Coronary artery (tissue), 2 donors: ENCODE results near the gene IKZF1.

Experiments used
- DNase-seq: peaks from one replicate; pipeline ENCODE4 v3.0.0-alpha.2; 2017; ENCODE audit warnings: low spot score
- H3K27ac ChIP-seq, 2 donors: fragments of 200-600 bp; sonication (generic); one replicate each; pipeline ENCODE4 v1.5.1; 2016 to 2019
- H3K4me3 ChIP-seq: fragments of 200-600 bp; sonication (generic); 2 replicates; pipeline ENCODE4 v1.5.1; 2016; ENCODE audit warnings: mild to moderate bottlenecking, moderate library complexity
- CTCF ChIP-seq: fragments of 200-600 bp; sonication (generic); IDR thresholded peaks from one replicate; pipeline ENCODE4 v1.5.1; 2019; ENCODE audit warnings: antibody characterized with exemption

IKZF1 gene

GRCh38 chr7:50427518-50427917 lies 123.0 kb downstream of the IKZF1 start:
- DNase-seq, result no peak
- Histone ChIP-seq H3K27ac (no peak overlapping the region), H3K4me3 (no peak overlapping the region)
- TF ChIP-seq CTCF, result no peak

GRCh38 chr7:50428911-50429310 lies 124.4 kb downstream of the IKZF1 start:
- H3K4me3 ChIP-seq, result no peak overlapping the region
- H3K27ac ChIP-seq, result no peak overlapping the region
- no peak for TF ChIP-seq CTCF
- DNase-seq, result no peak

- TF ChIP-seq CTCF, result no peak
- no peak overlapping the region for H3K4me3 ChIP-seq
- DNase-seq, result no peak
- H3K27ac ChIP-seq, result no peak overlapping the region
These were observed 126.8 kb downstream of the IKZF1 start for GRCh38 chr7:50431316-50431715.

GRCh38 chr7:50431722-50432305 lies 127.3 kb downstream of the IKZF1 start:
- no peak for DNase-seq
- TF ChIP-seq CTCF, result no peak
- H3K4me3 ChIP-seq, result no peak overlapping the region
- no peak overlapping the region for H3K27ac ChIP-seq

- TF ChIP-seq CTCF, result no peak
- DNase-seq, result no peak
- no peak overlapping the region for H3K27ac ChIP-seq
- H3K4me3 ChIP-seq, result no peak overlapping the region
These were observed 131.8 kb downstream of the IKZF1 start for GRCh38 chr7:50436133-50436806.

- no peak overlapping the region for H3K27ac ChIP-seq
- no peak for TF ChIP-seq CTCF
- H3K4me3 ChIP-seq, result no peak overlapping the region
- DNase-seq, result no peak
These were observed 142.0 kb downstream of the IKZF1 start for GRCh38 chr7:50446542-50446960.

GRCh38 chr7:50448823-50449222 lies 144.3 kb downstream of the IKZF1 start:
- no peak for DNase-seq
- no peak for TF ChIP-seq CTCF
- no peak overlapping the region for H3K4me3 ChIP-seq
- no peak overlapping the region for H3K27ac ChIP-seq
